H1 (cell line): ENCODE measurements around the gene ASXL2. TPM values are rescaled to one million over a fixed set of nuclear protein-coding genes. Genes with fewer than 3 reads are reported as not detected.

ENCODE experiments used
- ATF3 ChIP-seq: IDR thresholded peaks from 2 replicates; pipeline ENCODE4 v1.6.1; 2011; ENCODE audit warnings: low read depth, mild to moderate bottlenecking, low read length; ENCODE audit not compliant: insufficient read depth
- BACH1 ChIP-seq: IDR thresholded peaks from 2 replicates; pipeline ENCODE4 v1.6.1; 2012; ENCODE audit warnings: low read length, improper control_type of control experiment
- BRCA1 ChIP-seq: IDR thresholded peaks from 2 replicates; pipeline ENCODE4 v1.6.1; 2012; ENCODE audit warnings: low read depth, low read length, improper control_type of control experiment
- CBX5 ChIP-seq: fragments of 300-800, 300-1000 bp; sonication (generic); IDR thresholded peaks from 2 replicates; pipeline ENCODE4 v1.7.1; 2016; ENCODE audit warnings: antibody characterized with exemption, low read length, low read depth
- CHD1 ChIP-seq: IDR thresholded peaks from 2 replicates; pipeline ENCODE4 v1.6.1; 2012; ENCODE audit warnings: low read depth, low read length, improper control_type of control experiment
- CREB1 ChIP-seq: IDR thresholded peaks from 2 replicates; pipeline ENCODE4 v1.6.1; 2012; ENCODE audit warnings: inconsistent platforms
- EGR1 ChIP-seq: IDR thresholded peaks from 2 replicates; pipeline ENCODE4 v1.6.1; 2011; ENCODE audit warnings: low read depth, low read length, borderline replicate concordance
- FOSL1 ChIP-seq: IDR thresholded peaks from 2 replicates; pipeline ENCODE4 v1.6.1; 2011; ENCODE audit warnings: mild to moderate bottlenecking, low read depth, low read length, moderate library complexity; ENCODE audit not compliant: insufficient read depth
- GTF2F1 ChIP-seq: IDR thresholded peaks from 2 replicates; pipeline ENCODE4 v1.6.1; 2012; ENCODE audit warnings: low read depth, low read length, improper control_type of control experiment, borderline replicate concordance
- HDAC2 ChIP-seq, 2 experiments: fragments of 300-600 bp in 1 of 2; sonication (generic) in 1 of 2; IDR thresholded peaks; 2 replicates each; pipeline ENCODE4 v1.6.1; 2011 to 2012; ENCODE audit warnings: low read depth in 2 of 2, low read length in 2 of 2, mild to moderate bottlenecking in 2 of 2, moderate library complexity in 2 of 2, borderline replicate concordance in 1 of 2, inconsistent platforms in 1 of 2
- KDM1A ChIP-seq: fragments of 200-600, 300-600 bp; sonication (generic); IDR thresholded peaks from 2 replicates; pipeline ENCODE4 v1.7.1; 2016; ENCODE audit warnings: mild to moderate bottlenecking, low read length, borderline replicate concordance
- KDM5A ChIP-seq: fragments of 200-600 bp; IDR thresholded peaks from 2 replicates; pipeline ENCODE4 v1.7.1; 2012; ENCODE audit warnings: mild to moderate bottlenecking, low read length, inconsistent platforms, mixed read lengths
- NRF1 ChIP-seq: IDR thresholded peaks from 2 replicates; pipeline ENCODE4 v1.6.1; 2011; ENCODE audit warnings: mild to moderate bottlenecking, low read depth, low read length, improper control_type of control experiment
- RFX5 ChIP-seq: IDR thresholded peaks from 2 replicates; pipeline ENCODE4 v1.6.1; 2011; ENCODE audit warnings: low read depth, low read length, improper control_type of control experiment, borderline replicate concordance
- SIN3A ChIP-seq, 2 experiments: IDR thresholded peaks in 1 of 2; conservative IDR thresholded peaks in 1 of 2; 2 replicates each; pipeline ENCODE4 v1.6.1; 2011 to 2012; ENCODE audit warnings: low read length in 2 of 2, improper control_type of control experiment in 1 of 2, low read depth in 1 of 2, mild to moderate bottlenecking in 1 of 2
- SIRT6 ChIP-seq: IDR thresholded peaks from one replicate; pipeline ENCODE4 v1.7.1; 2012; ENCODE audit warnings: low read length, inconsistent platforms
- SP1 ChIP-seq: IDR thresholded peaks from 2 replicates; pipeline ENCODE4 v1.6.1; 2011; ENCODE audit warnings: low read depth, low read length
- SP2 ChIP-seq: IDR thresholded peaks from 2 replicates; pipeline ENCODE4 v1.6.1; 2012; ENCODE audit warnings: mild to moderate bottlenecking, low read length, inconsistent platforms
- SUZ12 ChIP-seq: fragments of 200-600 bp; sonication (generic); IDR thresholded peaks from 2 replicates; pipeline ENCODE4 v1.6.1; 2012; ENCODE audit warnings: mild to moderate bottlenecking, inconsistent platforms, low read length, moderate library complexity, mixed read lengths
- TAF7 ChIP-seq: optimal IDR thresholded peaks from 2 replicates; pipeline ENCODE3; 2011; ENCODE audit warnings: low read depth, mild to moderate bottlenecking, inconsistent platforms, low read length, moderate library complexity, borderline replicate concordance
- TBP ChIP-seq: IDR thresholded peaks from 2 replicates; pipeline ENCODE4 v1.6.1; 2011; ENCODE audit warnings: low read depth, low read length, improper control_type of control experiment
- USF2 ChIP-seq: IDR thresholded peaks from 2 replicates; pipeline ENCODE4 v1.6.1; 2011; ENCODE audit warnings: low read length, improper control_type of control experiment
- ZNF274 ChIP-seq: IDR thresholded peaks from 2 replicates; pipeline ENCODE4 v1.7.0; 2012; ENCODE audit warnings: low read length, borderline replicate concordance; ENCODE audit errors: extremely low read depth
- polyA plus RNA-seq, 7 experiments: library from polyadenylated mRNA; depleted of rRNA in 3 of 7; stranded (reverse) in 5 of 7; unstranded in 2 of 7; fragments of >200 nt in 5 of 7; fragments of 200-250 nt in 2 of 7; gene quantifications; 1 replicate in 5 of 7; 2 replicates in 1 of 7; 4 replicates in 1 of 7; pipeline versions ENCODE4 v1.2.1 to v1.2.3, GENCODE V29; 2011 to 2013; ENCODE audit warnings: missing spikeins in 2 of 7, mixed read lengths in 2 of 7
- total RNA-seq: library from RNA; stranded (reverse); fragmentation: NEBNext Ultra II Directional; extraction: Animal tissue kit (Norgen Biotek cat#: 25700); gene quantifications from 2 replicates; pipeline ENCODE4 v1.2.1, GENCODE V29; 2021

ASXL2 gene
- total and polyA plus RNA-seq, 2 of the 8 experiments (the other 6 are each of a cell fraction or from before 2014, with no cell fraction given) = 7.2 to 41.3 TPM

GRCh38 chr2:25878361-25879132 lies at the start of gene ASXL2 (continued):
- TF ChIP-seq SP2 (no peak), HDAC2 (IDR thresholded peaks at IDR 0.05; ENCODE audit: borderline replicate concordance in 1 of 2, low read depth in 2 of 2, low read length in 2 of 2) (no peak; a peak in 1 of 4 replicates), SIN3A (conservative IDR thresholded peaks at IDR 0.05 in 1 of 2, IDR thresholded peaks at IDR 0.05 in 1 of 2; ENCODE audit: low read depth in 1 of 2, low read length in 2 of 2) (peak; percentile 18 to 48; a peak in 1 of 4 replicates), GTF2F1 (no peak; the same call in 1 of the 2 replicates), TAF7 (peak; percentile 83), CHD1 (no peak), TBP (peak; percentile 82), CBX5 (no peak), BRCA1 (no peak), NRF1 (peak; percentile 89), KDM1A (no peak), SIRT6 (no peak), EGR1 (peak; percentile 60; the same call in 1 of the 2 replicates), CREB1 (peak; percentile 73), ATF3 (0 out of 2 replicates have a peak, but pooled peaks have one; percentile 43), SP1 (no peak), SUZ12 (no peak), ZNF274 (no peak), FOSL1 (no peak), KDM5A (peak; percentile 74), USF2 (peak; percentile 89), RFX5 (no peak), BACH1 (no peak)
